GM19099 (cell line): Measurements from ENCODE around the gene IL24.

ENCODE experiments used
- POLR2A ChIP-seq: IDR thresholded peaks from 3 replicates; pipeline ENCODE4 v1.6.1; 2011; ENCODE audit warnings: low read depth; ENCODE audit not compliant: insufficient read length; ENCODE audit errors: extremely low read depth

Gene IL24

GRCh38 chr1:206923961-206924557 lies 26.8 kb downstream of the IL24 start:
- peak; percentile 35 for TF ChIP-seq POLR2A

- TF ChIP-seq POLR2A: peak; percentile 13
Measured at GRCh38 chr1:206924592-206925105, 27.4 kb downstream of the IL24 start.

- TF ChIP-seq POLR2A: no peak
Measured at GRCh38 chr1:206925106-206925736, 28.0 kb downstream of the IL24 start.

- no peak for TF ChIP-seq POLR2A
Measured at GRCh38 chr1:206926286-206926685, 29.0 kb downstream of the IL24 start.

GRCh38 chr1:206929524-206929923 lies 32.3 kb downstream of the IL24 start:
- no peak for TF ChIP-seq POLR2A

GRCh38 chr1:206930210-206930798 lies 33.1 kb downstream of the IL24 start:
- TF ChIP-seq POLR2A: peak; percentile 53

- TF ChIP-seq POLR2A: no peak
Measured at GRCh38 chr1:206931709-206932108, 34.5 kb downstream of the IL24 start.

GRCh38 chr1:206932177-206932576 lies 34.9 kb downstream of the IL24 start:
- TF ChIP-seq POLR2A: no peak

- no peak for TF ChIP-seq POLR2A
Measured at GRCh38 chr1:206933333-206933945, 36.2 kb downstream of the IL24 start.

- no peak for TF ChIP-seq POLR2A
Measured at GRCh38 chr1:206935491-206936067, 38.3 kb downstream of the IL24 start.

GRCh38 chr1:206937425-206937824 lies 40.2 kb downstream of the IL24 start:
- no peak for TF ChIP-seq POLR2A

- TF ChIP-seq POLR2A: no peak
Measured at GRCh38 chr1:206939131-206939530, 41.9 kb downstream of the IL24 start.

- TF ChIP-seq POLR2A: no peak
Measured at GRCh38 chr1:206939841-206940587, 42.8 kb downstream of the IL24 start.

GRCh38 chr1:206940588-206940936 lies 43.3 kb downstream of the IL24 start:
- TF ChIP-seq POLR2A: no peak
